Duodenal mucosa (tissue), 2 donors: ENCODE results near the gene EBF4.

Source experiments
- H3K27ac ChIP-seq: one replicate; pipeline ENCODE4 v1.7.0; 2013; ENCODE audit warnings: low read depth, low read length
- H3K27me3 ChIP-seq, 2 donors: one replicate each; pipeline ENCODE4 v1.7.0; 2013; ENCODE audit warnings: low read length in 2 of 2, control low read depth in 1 of 2; ENCODE audit not compliant: insufficient read depth in 2 of 2, control insufficient read depth in 1 of 2
- H3K36me3 ChIP-seq, 2 donors: one replicate each; pipeline ENCODE4 v1.7.0; 2013; ENCODE audit warnings: low read length in 2 of 2, control low read depth in 1 of 2; ENCODE audit not compliant: insufficient read depth in 2 of 2, control insufficient read depth in 1 of 2
- H3K4me1 ChIP-seq, 2 donors: one replicate each; pipeline ENCODE4 v1.7.0; 2013; ENCODE audit warnings: low read length in 2 of 2, control low read depth in 1 of 2; ENCODE audit not compliant: insufficient read depth in 2 of 2, control insufficient read depth in 1 of 2
- H3K4me3 ChIP-seq, 2 donors: one replicate each; pipeline ENCODE4 v1.7.0; 2013; ENCODE audit warnings: low read length in 2 of 2, low read depth in 1 of 2
- H3K9ac ChIP-seq, 2 donors: one replicate each; pipeline ENCODE4 v1.7.0; 2013; ENCODE audit warnings: low read length in 2 of 2, low read depth in 1 of 2
- H3K9me3 ChIP-seq, 2 donors: one replicate each; pipeline ENCODE4 v1.7.0; 2013; ENCODE audit warnings: low read length in 2 of 2, control low read depth in 1 of 2; ENCODE audit not compliant: control insufficient read depth in 1 of 2

Gene EBF4, protein sequence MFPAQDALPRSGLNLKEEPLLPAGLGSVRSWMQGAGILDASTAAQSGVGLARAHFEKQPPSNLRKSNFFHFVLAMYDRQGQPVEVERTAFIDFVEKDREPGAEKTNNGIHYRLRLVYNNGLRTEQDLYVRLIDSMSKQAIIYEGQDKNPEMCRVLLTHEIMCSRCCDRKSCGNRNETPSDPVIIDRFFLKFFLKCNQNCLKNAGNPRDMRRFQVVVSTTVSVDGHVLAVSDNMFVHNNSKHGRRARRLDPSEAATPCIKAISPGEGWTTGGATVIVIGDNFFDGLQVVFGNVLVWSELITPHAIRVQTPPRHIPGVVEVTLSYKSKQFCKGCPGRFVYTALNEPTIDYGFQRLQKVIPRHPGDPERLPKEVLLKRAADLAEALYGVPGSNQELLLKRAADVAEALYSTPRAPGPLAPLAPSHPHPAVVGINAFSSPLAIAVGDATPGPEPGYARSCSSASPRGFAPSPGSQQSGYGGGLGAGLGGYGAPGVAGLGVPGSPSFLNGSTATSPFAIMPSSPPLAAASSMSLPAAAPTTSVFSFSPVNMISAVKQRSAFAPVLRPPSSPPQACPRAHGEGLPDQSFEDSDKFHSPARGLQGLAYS

DNA sequence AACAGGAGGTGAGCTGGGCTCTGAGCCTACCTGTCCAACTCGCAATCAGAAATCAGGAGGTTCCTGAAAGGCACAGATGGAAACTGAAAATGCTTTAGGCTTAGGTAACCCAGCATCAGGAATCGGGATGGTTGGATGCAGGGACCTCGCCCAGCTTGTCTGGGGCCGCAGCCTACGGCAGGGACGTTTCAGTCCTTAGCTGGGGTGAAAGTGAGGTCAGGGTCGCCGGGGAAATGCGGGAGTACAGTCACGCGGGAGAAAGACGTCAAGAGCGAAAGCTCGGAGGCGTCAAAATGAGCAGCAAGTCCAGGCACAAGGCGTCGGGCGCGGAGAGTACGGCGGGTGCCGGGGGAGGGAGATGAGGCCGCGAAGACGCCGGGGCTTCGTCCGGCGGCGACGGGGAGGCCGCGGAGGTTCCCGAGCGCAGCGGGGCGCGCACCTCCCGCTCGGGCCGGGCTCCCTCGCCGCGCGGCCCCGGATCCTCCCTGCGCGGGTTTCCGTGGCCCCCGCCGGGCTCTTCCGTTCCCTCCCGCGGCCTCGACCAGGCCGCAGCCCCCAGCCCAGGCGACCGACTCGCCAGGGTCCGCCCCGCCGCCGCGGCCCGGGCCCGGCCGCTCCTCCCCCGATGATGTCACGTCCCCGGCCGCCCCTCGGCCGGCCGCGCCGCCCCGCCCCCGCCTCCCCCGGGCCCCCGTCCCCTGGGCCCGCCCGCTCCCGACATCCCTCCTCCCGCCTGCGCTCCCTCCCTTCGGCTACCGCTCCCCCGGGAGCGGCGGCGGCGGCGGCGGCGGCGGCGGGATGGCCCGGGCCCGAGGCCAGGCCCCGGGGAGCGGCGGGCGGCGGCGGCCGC, at the start of gene EBF4:
Gene EBF4 (plus strand): TSS at position 745 of the 850 bp plus-strand sequence. CDS start 866 bp downstream, outside the sequence.
- Histone ChIP-seq H3K4me3 (peak within 1 kb of the TSS; percentile 50 to 73), H3K27ac (peak within 1 kb of the TSS; percentile 10), H3K36me3 (no peaks in the 10 kb centered on the region), H3K4me1 (peaks cover 3 to 6% of the 10 kb centered on the region in 2 donors), H3K9me3 (no peaks in the 10 kb centered on the region), H3K27me3 (peaks cover 26 to 49% of the 10 kb centered on the region in 2 donors), H3K9ac (no peak within 1 kb of the TSS)

DNA sequence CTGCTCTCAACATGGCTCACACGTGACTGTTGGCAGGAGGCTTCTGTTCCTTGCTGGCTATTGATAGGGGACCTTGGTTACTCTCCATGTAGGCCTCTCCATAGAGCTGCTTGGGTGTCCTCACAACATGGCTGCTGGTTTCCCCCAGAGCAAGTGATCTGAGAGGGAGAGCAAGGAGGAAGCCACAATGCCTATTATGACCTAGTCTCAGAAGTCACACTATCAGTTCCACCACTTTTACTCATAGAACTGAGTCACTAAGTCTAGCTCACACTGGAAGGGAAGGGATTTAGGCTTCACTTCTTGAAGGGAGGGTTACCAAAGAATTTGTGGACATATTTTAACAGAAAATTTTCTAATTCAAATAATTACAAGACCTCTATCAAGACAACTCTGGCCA, 48.9 kb upstream of the EBF4 start:
- Histone ChIP-seq H3K27me3 (no peaks in the 10 kb centered on the region), H3K9me3 (no peaks in the 10 kb centered on the region), H3K27ac (no peak overlapping the region), H3K36me3 (no peaks in the 10 kb centered on the region), H3K4me1 (no peaks in the 10 kb centered on the region), H3K4me3 (no peak overlapping the region), H3K9ac (no peak overlapping the region)

DNA sequence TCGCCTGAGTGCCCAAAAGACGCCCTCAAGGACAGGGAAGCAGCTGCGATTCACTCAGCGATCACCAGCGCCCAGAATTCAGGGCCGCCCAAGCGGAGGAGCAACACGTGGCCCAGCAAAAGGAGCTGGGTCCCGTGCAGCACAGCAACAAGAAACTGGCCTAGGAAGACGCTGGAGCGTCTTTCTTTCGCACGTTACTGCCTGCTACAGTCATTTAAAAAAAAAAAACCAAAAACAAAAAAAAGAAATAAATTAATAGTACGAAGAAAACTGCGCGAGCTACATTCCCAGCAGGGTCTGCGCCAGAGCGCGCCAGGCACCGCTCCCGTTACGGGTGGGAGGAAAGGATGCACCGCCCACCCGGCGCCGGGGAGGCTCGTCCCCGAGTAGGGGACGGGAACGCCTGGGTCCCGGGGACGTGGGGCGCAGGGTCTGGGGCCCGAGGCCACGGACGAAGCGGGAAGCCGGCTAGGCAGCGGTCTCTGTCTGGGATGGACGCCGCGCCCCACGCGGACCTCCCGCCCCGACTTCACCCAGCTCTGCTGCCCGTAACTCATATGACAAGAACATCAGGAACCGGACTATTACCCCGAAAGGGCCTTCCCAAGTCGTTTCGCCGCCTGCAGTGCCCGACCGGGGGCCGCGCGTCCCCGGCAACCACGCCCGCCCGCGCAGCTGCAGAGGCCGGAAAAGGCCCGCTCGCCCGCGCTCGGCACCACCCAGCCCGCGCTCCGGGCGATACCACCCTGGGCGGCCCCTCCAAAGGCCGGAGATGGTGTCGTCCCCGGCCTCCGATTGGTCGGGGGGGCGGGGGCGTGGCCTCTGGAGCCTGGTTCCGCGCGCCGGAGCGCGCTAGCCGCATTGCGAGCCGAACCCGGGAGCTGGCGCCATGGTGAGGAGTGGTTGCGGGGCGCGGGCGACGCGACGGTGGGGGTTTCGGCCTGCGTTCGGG, 40.5 kb upstream of the EBF4 start, which contains the start of gene NOP56:
Gene NOP56 (plus strand): TSS at position 861 of the 952 bp plus-strand sequence. CDS start 29 bp downstream, at position 890.
- peak within 1 kb of the TSS; percentile 79 to 95 for H3K9ac ChIP-seq
- H3K27me3 ChIP-seq, result no peaks in the 10 kb centered on the region
- H3K9me3 ChIP-seq, result no peaks in the 10 kb centered on the region
- H3K4me3 ChIP-seq, result peak within 1 kb of the TSS; percentile 99
- H3K4me1 ChIP-seq, result peaks cover 14 to 22% of the 10 kb centered on the region in 2 donors
- peak within 1 kb of the TSS; percentile 81 for H3K27ac ChIP-seq
- H3K36me3 ChIP-seq, result peaks cover 29 to 34% of the 10 kb centered on the region in 2 donors

DNA sequence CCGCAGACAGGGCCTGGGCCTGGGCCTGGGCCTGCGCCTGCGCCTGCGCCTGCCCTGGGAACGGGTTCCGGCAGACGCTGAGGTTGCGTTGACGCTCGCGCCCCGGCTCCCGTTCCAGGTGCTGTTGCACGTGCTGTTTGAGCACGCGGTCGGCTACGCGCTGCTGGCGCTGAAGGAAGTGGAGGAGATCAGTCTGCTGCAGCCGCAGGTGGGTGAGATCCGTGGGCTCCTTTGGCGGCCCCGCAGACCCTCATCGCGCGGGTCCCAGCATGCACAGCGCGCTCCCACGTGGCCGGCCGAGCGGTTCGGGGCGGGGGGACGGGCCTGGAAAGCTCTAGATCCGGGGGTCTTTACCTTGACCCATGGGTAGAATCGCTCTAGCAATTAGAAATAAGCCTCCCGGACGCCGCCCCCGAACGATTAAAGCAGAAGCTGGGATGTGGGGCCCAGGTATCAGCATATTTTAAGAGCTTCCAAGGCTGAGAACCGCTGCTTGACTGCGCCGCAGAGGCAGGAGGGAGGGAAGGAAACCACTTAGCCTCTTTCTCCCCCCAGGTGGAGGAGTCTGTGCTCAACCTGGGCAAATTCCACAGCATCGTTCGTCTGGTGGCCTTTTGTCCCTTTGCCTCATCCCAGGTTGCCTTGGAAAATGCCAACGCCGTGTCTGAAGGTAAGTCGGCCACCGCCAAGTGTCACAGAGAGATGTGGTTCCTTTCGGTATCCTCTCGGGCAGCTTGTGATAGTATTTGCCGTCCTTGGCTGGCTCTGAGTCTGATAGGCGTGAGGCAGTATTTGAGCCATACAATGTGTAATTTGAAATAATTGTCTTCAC, 39.6 kb upstream of the EBF4 start:
- Histone ChIP-seq H3K27me3 (no peaks in the 10 kb centered on the region), H3K4me3 (peak overlapping the region; percentile 99), H3K27ac (peak overlapping the region; percentile 47), H3K4me1 (peaks cover 14 to 22% of the 10 kb centered on the region in 2 donors), H3K9ac (peak overlapping the region; percentile 79 to 95), H3K36me3 (peaks cover 29 to 43% of the 10 kb centered on the region in 2 donors), H3K9me3 (no peaks in the 10 kb centered on the region)

DNA sequence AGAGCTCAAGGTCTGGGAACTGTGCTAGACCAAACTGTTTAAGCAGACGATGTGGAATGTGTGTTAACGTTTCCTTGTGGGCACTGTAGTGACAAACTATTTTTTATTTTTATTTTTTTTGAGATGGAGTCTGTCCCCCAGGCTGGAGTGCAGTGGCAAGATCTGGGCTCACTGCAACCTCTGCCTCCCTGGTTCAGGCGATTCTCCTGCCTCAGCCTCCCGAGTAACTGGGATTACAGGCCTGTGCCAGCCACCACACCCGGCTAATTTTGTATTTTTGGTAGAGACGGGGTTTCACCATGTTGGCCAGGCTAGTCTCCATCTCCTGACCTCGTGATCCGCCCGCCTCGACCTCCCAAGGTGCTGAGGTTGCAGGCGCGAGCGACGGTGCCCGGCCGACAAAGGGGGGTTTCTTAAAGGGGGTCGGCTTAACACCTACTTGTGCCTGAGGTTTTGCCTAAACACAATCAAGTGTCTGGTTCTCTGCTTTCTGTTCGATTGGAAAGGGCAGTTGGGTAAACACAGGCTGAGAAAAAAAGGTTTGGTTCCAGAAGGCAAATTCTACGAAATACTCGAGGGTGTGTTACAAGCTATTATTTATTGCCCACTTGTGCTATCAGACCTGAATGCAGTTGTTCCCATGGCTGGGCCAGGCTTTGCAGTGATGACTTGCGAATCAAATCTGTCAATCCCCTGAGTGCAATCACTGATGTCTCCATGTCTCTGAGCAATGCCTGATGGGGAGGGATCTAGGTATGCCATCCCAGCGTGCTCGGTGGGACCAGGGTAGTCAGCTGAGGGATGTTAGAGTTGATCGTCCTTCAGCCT, 38.8 kb upstream of the EBF4 start:
- Histone ChIP-seq H3K4me3 (peak overlapping the region; percentile 99), H3K27ac (no peak overlapping the region), H3K9me3 (no peaks in the 10 kb centered on the region), H3K27me3 (no peaks in the 10 kb centered on the region), H3K36me3 (peaks cover 35 to 51% of the 10 kb centered on the region in 2 donors), H3K9ac (peak overlapping the region; percentile 79 to 95), H3K4me1 (peaks cover 14 to 22% of the 10 kb centered on the region in 2 donors)

DNA sequence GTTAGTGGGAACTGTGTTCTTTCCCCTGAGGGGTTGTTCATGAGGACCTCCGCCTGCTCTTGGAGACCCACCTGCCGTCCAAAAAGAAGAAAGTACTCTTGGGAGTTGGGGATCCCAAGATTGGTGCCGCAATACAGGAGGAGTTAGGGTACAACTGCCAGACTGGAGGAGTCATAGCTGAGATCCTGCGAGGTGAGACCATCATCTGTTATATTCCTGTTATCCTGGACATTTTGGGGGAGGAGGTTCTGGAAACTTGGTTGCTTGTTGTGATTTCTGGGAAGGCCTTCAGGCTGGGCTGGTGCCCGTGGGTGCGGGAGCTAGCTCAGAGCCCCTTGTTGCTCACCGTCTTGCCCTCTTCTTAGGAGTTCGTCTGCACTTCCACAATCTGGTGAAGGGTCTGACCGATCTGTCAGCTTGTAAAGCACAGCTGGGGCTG, 38.2 kb upstream of the EBF4 start:
- Histone ChIP-seq H3K4me3 (peak overlapping the region; percentile 99), H3K36me3 (peaks cover 40 to 57% of the 10 kb centered on the region in 2 donors), H3K27me3 (no peaks in the 10 kb centered on the region), H3K9me3 (no peaks in the 10 kb centered on the region), H3K4me1 (peaks cover 14 to 22% of the 10 kb centered on the region in 2 donors), H3K27ac (no peak overlapping the region), H3K9ac (peak overlapping the region; percentile 35 to 40)

DNA sequence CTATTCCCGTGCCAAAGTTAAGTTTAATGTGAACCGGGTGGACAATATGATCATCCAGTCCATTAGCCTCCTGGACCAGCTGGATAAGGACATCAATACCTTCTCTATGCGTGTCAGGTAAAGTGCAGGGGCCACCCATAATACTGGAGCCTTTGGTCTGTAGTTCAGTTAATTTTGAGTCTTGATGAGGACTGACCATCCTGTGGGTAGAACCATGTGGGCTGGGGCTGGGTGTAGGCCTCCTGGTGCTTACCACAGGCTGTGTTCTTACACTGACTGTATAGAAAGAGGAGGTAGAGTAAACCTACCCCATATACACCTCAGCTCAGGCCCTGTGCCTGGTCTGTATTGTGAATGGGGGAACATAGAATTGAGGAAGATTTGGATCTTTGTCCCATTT, 37.7 kb upstream of the EBF4 start:
- Histone ChIP-seq H3K9me3 (no peaks in the 10 kb centered on the region), H3K27ac (no peak overlapping the region), H3K4me3 (peak overlapping the region in 1 of 2 donors; percentile 99), H3K4me1 (peaks cover 14 to 22% of the 10 kb centered on the region in 2 donors), H3K36me3 (peaks cover 41 to 61% of the 10 kb centered on the region in 2 donors), H3K9ac (no peak overlapping the region), H3K27me3 (no peaks in the 10 kb centered on the region)

DNA sequence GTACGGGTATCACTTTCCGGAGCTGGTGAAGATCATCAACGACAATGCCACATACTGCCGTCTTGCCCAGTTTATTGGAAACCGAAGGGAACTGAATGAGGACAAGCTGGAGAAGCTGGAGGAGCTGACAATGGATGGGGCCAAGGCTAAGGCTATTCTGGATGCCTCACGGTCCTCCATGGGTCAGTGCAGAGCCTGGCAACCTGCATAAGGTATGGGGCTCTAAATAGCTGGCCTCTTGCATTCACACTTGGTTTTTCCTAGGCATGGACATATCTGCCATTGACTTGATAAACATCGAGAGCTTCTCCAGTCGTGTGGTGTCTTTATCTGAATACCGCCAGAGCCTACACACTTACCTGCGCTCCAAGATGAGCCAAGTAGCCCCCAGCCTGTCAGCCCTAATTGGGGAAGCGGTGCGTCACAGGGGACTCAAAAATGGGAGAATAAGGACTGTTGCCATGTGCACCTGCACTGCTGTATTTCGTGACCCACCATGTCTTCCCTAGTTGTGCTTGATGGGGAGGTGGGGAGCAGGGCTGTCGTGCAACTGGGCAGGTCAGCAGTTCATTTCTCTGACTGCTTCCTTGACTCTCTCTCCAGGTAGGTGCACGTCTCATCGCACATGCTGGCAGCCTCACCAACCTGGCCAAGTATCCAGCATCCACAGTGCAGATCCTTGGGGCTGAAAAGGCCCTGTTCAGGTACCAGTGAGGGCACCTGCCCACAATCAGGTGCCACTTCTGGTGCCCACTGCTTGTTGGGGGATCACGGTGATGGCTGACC, 37.1 kb upstream of the EBF4 start:
- no peaks in the 10 kb centered on the region for H3K27me3 ChIP-seq
- no peak overlapping the region for H3K27ac ChIP-seq
- H3K4me3 ChIP-seq, result no peak overlapping the region
- peaks cover 48 to 68% of the 10 kb centered on the region in 2 donors for H3K36me3 ChIP-seq
- H3K9me3 ChIP-seq, result no peaks in the 10 kb centered on the region
- H3K9ac ChIP-seq, result no peak overlapping the region
- peaks cover 14 to 22% of the 10 kb centered on the region in 2 donors for H3K4me1 ChIP-seq
